K562 (cell line): Measurements from ENCODE around the gene FITM2. TPM values are rescaled to one million over a fixed set of nuclear protein-coding genes. Genes with fewer than 3 reads are reported as not detected.
A peak's percentile ranks its signal among the peaks of the same experiment; 100 is the strongest.

Source experiments
- ATAC-seq: fragments of 200-7000 bp; cut with Tn5 transposase; 3 replicates; pipeline ENCODE4 v1.9.1; 2020; ENCODE audit warnings: moderate library complexity
- BruUV-seq: library from RNA; stranded (reverse); fragments of 400-500 nt; replicated peaks from 2 replicates; lab custom pipeline; 2021; lab: Mats Ljungman, UMichigan
- CTCF ChIA-PET: fragments of 300-600 bp; formaldehyde crosslinking; extraction: SDS; loops from one replicate; lab custom pipeline; 2021; ENCODE audit warnings: low intra/inter-chr PET ratio; lab: Yijun Ruan, JAX
- POLR2A ChIA-PET: fragments of 300-600, 350-650 bp; sonication (Branson Sonifier 250); formaldehyde crosslinking; extraction: SDS; loops from one replicate; lab custom pipeline; 2021; ENCODE audit warnings: antibody characterized with exemption, inconsistent platforms; lab: Yijun Ruan, JAX
- DNase-seq, 4 experiments: peaks; one replicate each; pipeline versions ENCODE4 v3.0.0 to v3.0.0-alpha.2; 2011 to 2018; ENCODE audit warnings: low spot score in 3 of 4, mixed read lengths in 3 of 4; ENCODE audit errors: extremely low read depth in 1 of 4
- FAIRE-seq: peaks from 2 replicates; lab custom pipeline; 2011; peaks lifted over from hg19 to GRCh38; lab: Jason Lieb, UNC
- H2AFZ ChIP-seq: 2 replicates; pipeline ENCODE4 v1.6.0; 2011; ENCODE audit warnings: low read depth, low read length, control low read depth, inconsistent platforms
- H3K27ac ChIP-seq: fragments of 200-600 bp; 3 replicates; pipeline ENCODE4 v1.8.0; 2011; ENCODE audit warnings: low read depth, mild to moderate bottlenecking, control low read depth, inconsistent platforms, low read length, moderate library complexity, mixed read lengths; ENCODE audit errors: extremely low read depth
- H3K27me3 ChIP-seq, 2 experiments: fragments of 300-600 bp in 1 of 2; 2 replicates in 1 of 2; 3 replicates in 1 of 2; pipeline versions ENCODE4 v1.6.0 to v1.8.0; 2011; ENCODE audit warnings: inconsistent platforms in 2 of 2, low read length in 2 of 2, mild to moderate bottlenecking in 1 of 2, mixed read lengths in 1 of 2, moderate library complexity in 1 of 2; ENCODE audit not compliant: control insufficient read depth in 2 of 2, insufficient read depth in 2 of 2
- H3K36me3 ChIP-seq: fragments of 300-600 bp; 3 replicates; pipeline ENCODE4 v1.8.0; 2011; ENCODE audit warnings: mild to moderate bottlenecking, low read length, inconsistent platforms; ENCODE audit not compliant: control insufficient read depth, insufficient read depth
- H3K4me1 ChIP-seq, 2 experiments: fragments of 200-600 bp in 1 of 2; replicated peaks in 1 of 2; 2 replicates in 1 of 2; 3 replicates in 1 of 2; pipeline versions ENCODE4 v1.5.1 to v1.8.0; 2011; ENCODE audit warnings: inconsistent platforms in 2 of 2, low read length in 2 of 2, mild to moderate bottlenecking in 1 of 2, mixed read lengths in 1 of 2, moderate library complexity in 1 of 2; ENCODE audit not compliant: control insufficient read depth in 2 of 2, insufficient read depth in 2 of 2
- H3K4me2 ChIP-seq: 2 replicates; pipeline ENCODE4 v1.6.1; 2011; ENCODE audit warnings: low read length, control low read depth, inconsistent platforms, mixed read lengths; ENCODE audit not compliant: insufficient read depth
- H3K4me3 ChIP-seq: fragments of 200-600 bp; sonication (generic), shearing (Covaris generic); 2 replicates; pipeline ENCODE4 v1.5.1; 2016; ENCODE audit warnings: control low read depth, inconsistent platforms
- H3K79me2 ChIP-seq: fragments of 200-600 bp; 3 replicates; pipeline ENCODE4 v1.8.0; 2011; ENCODE audit warnings: low read length, inconsistent platforms; ENCODE audit not compliant: control insufficient read depth, insufficient read depth
- H3K9ac ChIP-seq, 2 experiments: 2 replicates each; pipeline versions ENCODE4 v1.6.0 to v1.6.1; 2011; ENCODE audit warnings: low read depth in 2 of 2, low read length in 2 of 2, control low read depth in 1 of 2, inconsistent platforms in 1 of 2, mild to moderate bottlenecking in 1 of 2, mixed read lengths in 1 of 2; ENCODE audit not compliant: insufficient read depth in 1 of 2
- H3K9me1 ChIP-seq: one replicate; pipeline ENCODE4 v1.6.0; 2011; ENCODE audit warnings: inconsistent platforms, mild to moderate bottlenecking, low read length, moderate library complexity; ENCODE audit not compliant: control insufficient read depth, insufficient read depth
- H3K9me3 ChIP-seq: replicated peaks from 2 replicates; pipeline ENCODE4 v1.5.1; 2011; ENCODE audit warnings: low read depth, low read length, inconsistent platforms; ENCODE audit not compliant: control insufficient read depth, insufficient read depth
- H4K20me1 ChIP-seq: replicated peaks from 2 replicates; pipeline ENCODE4 v1.6.1; 2011; ENCODE audit warnings: low read length, inconsistent platforms, mixed read lengths; ENCODE audit not compliant: control insufficient read depth, insufficient read depth
- FUS ChIP-seq: fragments of 200-400 bp; formaldehyde crosslinking; optimal IDR thresholded peaks from 2 replicates; pipeline ENCODE3; 2017; ENCODE audit warnings: low read depth, low read length
- KDM1A ChIP-seq, 2 experiments: fragments of 450-650 bp; IDR thresholded peaks; 2 replicates each; pipeline ENCODE4 v1.6.1; 2016; ENCODE audit warnings: mild to moderate bottlenecking in 2 of 2
- MAFG ChIP-seq: fragments of 450-650 bp; conservative IDR thresholded peaks from 2 replicates; pipeline ENCODE4 v1.6.1; 2016; ENCODE audit warnings: missing genetic modification characterization, missing compliant biosample characterization
- SAP30 ChIP-seq: fragments of 200-600 bp; sonication (generic); IDR thresholded peaks from 2 replicates; pipeline ENCODE4 v1.6.1; 2012; ENCODE audit warnings: borderline replicate concordance, low read depth, mild to moderate bottlenecking, moderate library complexity, low read length, control low read depth, inconsistent platforms; ENCODE audit not compliant: insufficient read depth, poor library complexity, severe bottlenecking
- SP1 ChIP-seq: sonication (generic); formaldehyde crosslinking; IDR thresholded peaks from 2 replicates; pipeline ENCODE4 v1.8.1; 2022; ENCODE audit warnings: mild to moderate bottlenecking, missing genetic modification reagents
- SRSF3 ChIP-seq: fragments of 200-400 bp; formaldehyde crosslinking; IDR thresholded peaks from 2 replicates; pipeline ENCODE4 v1.6.1; 2016; ENCODE audit warnings: mild to moderate bottlenecking, low read length, moderate library complexity; ENCODE audit not compliant: insufficient read depth
- ZNF239 ChIP-seq: fragments of 250-450 bp; sonication (Bioruptor Pico); IDR thresholded peaks from 2 replicates; pipeline ENCODE4 v1.4.0; 2020; ENCODE audit warnings: mild to moderate bottlenecking
- ZNF431 ChIP-seq: sonication (generic); formaldehyde crosslinking; IDR thresholded peaks from 2 replicates; pipeline ENCODE4 v1.8.0; 2022; ENCODE audit warnings: mild to moderate bottlenecking, missing genetic modification reagents
- ZNF785 ChIP-seq: fragments of 250-450 bp; sonication (Bioruptor Pico); IDR thresholded peaks from 2 replicates; pipeline ENCODE4 v1.4.0; 2020; ENCODE audit warnings: mild to moderate bottlenecking
- WGBS: fragments of 100-300 bp; shearing (Covaris generic); methylation state at CpG from one replicate; pipeline ENCODE4 v1.1.6; 2016; ENCODE audit warnings: low coverage, mixed read lengths; ENCODE audit not compliant: insufficient coverage; ENCODE audit errors: missing lambda C conversion rate; 5-methylcytosine and 5-hydroxymethylcytosine counted together
- in situ Hi-C: fragments of 300-500 bp; cut with MboI; formaldehyde crosslinking; loops from 4 replicates; pipeline ENCODE4 v1.15.0; 2018; ENCODE audit warnings: inconsistent platforms, mixed read lengths
- intact Hi-C: fragments of 100-400 bp; cut with micrococcal nuclease; formaldehyde crosslinking; loops from 2 replicates; pipeline ENCODE4 v1.14.2; 2022
- polyA plus RNA-seq, 8 experiments: library from polyadenylated mRNA; depleted of rRNA in 4 of 8; stranded (reverse) in 5 of 8; unstranded in 3 of 8; fragments of >200 nt; fragmentation: Nextera tagmentation in 2 of 8; fragmentation: Illumina TruSeq in 1 of 8; extraction: Ambion mirVana in 2 of 8; extraction: Trizol in 1 of 8; gene quantifications; 2 replicates each; pipeline versions ENCODE4 v1.2.1 to v1.2.3, GENCODE V29; 2011 to 2014; ENCODE audit warnings: inconsistent platforms in 1 of 8, missing spikeins in 1 of 8
- total RNA-seq, 7 experiments: library from RNA; depleted of rRNA in 6 of 7; stranded (reverse); fragments of >200 nt in 6 of 7; fragmentation: Illumina TruSeq in 2 of 7; extraction: Trizol in 2 of 7; gene quantifications; 2 replicates each; pipeline versions ENCODE4 v1.2.1 to v1.2.3, GENCODE V29; 2011 to 2021; ENCODE audit warnings: low replicate concordance in 1 of 7

The FITM2 gene
- total and polyA plus RNA-seq, 9 of the 15 experiments (the other 6 are each of a cell fraction or from before 2014, with no cell fraction given): 0.64 to 2.8 (median 1.8) TPM

- no peak overlapping the region for H3K4me2 ChIP-seq
- peaks cover 0 to 3% of the 10 kb centered on the region in 2 experiments; a peak in 1 of 5 replicates for H3K27me3 ChIP-seq
Observed at GRCh38 chr20:44287272-44288097, 23.5 kb downstream of the FITM2 start.

GRCh38 chr20:44284032-44284431, 27.0 kb downstream of the FITM2 start:
- no peaks in the 10 kb centered on the region for H3K9me3 ChIP-seq
- no peaks in the 10 kb centered on the region for H3K4me1 ChIP-seq
- H3K36me3 ChIP-seq: no peaks in the 10 kb centered on the region
- no peak overlapping the region for H3K4me2 ChIP-seq
- peaks cover 5% of the 10 kb centered on the region; the same call in 1 of the 2 replicates for H4K20me1 ChIP-seq
- 0% methylated on average over 1 of the region's 1 CpG for WGBS
- H3K27ac ChIP-seq: no peak overlapping the region
- BruUV-seq: no TSS peak
- CTCF ChIA-PET: no interaction called here
- intact Hi-C loops: no loop called here
- POLR2A ChIA-PET: no interaction called here
- TF ChIP-seq ZNF239 (CRISPR knock-in tag): no peak
- no peak for TF ChIP-seq SRSF3
- no peak for TF ChIP-seq SP1 (CRISPR knock-in tag)
- TF ChIP-seq MAFG: no peak
- TF ChIP-seq, all 486 proteins: peak for 0
- Histone ChIP-seq H3K27me3 (peaks cover 10 to 19% of the 10 kb centered on the region in 2 experiments; a peak in 4 of 5 replicates), H3K79me2 (no peaks in the 10 kb centered on the region), H3K9me1 (no peaks in the 10 kb centered on the region), H3K4me3 (no peak overlapping the region), H3K9ac (no peak overlapping the region), H2AFZ (no peak overlapping the region)
- FAIRE-seq (no peak), DNase-seq (no peak), ATAC-seq (no peak)
- in situ Hi-C loops: no loop called here

More at GRCh38 chr20:44287272-44288097, 23.5 kb downstream of the FITM2 start:
- TF ChIP-seq ZNF785 (CRISPR knock-in tag) (no peak), KDM1A (IDR thresholded peaks at IDR 0.05) (no peak), SAP30 (no peak), ZNF431 (CRISPR knock-in tag) (peak; percentile 92), FUS (no peak)
- TF ChIP-seq, all 486 proteins: peak for 1
- H3K36me3 ChIP-seq: no peaks in the 10 kb centered on the region
- no peaks in the 10 kb centered on the region for H3K4me1 ChIP-seq
- no TSS peak for BruUV-seq
- ChIA-PET POLR2A (no interaction called here), CTCF (no interaction called here)
- no peaks in the 10 kb centered on the region for H3K9me1 ChIP-seq
- in situ Hi-C loops: no loop called here
- H3K9ac ChIP-seq: no peak overlapping the region
- H3K9me3 ChIP-seq: no peaks in the 10 kb centered on the region
- H3K27ac ChIP-seq: no peak overlapping the region
- no peaks in the 10 kb centered on the region; the same call in 1 of the 2 replicates for H4K20me1 ChIP-seq
- DNase-seq (no peak), ATAC-seq (no peak), FAIRE-seq (no peak)
- no peaks in the 10 kb centered on the region for H3K79me2 ChIP-seq
- 0% methylated on average over 5 of the region's 5 CpGs for WGBS
- no peak overlapping the region for H3K4me3 ChIP-seq
- H2AFZ ChIP-seq: no peak overlapping the region
- intact Hi-C loops: no loop called here
